ENCODE measurements around the gene CFAP65. TPM values are rescaled to one million over a fixed set of nuclear protein-coding genes. Genes with fewer than 3 reads are reported as not detected.

The CFAP65 gene
- polyA plus RNA-seq, 10 donors = not detected

DNA sequence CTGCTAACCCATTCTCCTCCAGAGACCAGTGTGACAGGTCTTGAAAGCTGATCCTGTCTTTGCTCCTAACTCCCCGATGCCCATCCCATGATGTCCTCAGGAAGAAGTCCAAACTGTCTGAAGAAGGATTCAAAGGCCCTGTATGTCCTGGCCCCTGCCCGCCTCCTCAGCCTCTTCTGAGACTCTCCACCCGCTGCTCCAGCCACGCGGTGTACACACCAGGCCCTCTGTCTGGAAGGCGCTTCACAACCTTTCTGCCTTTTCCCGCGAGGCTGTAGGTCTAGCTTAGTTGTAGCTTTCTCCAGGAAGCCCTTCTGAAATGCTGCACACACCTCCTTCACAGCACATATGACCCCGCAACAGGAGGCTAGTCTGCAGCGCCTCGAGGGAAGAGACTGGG is 24.6 kb downstream of the CFAP65 start:
- no peak for DNase-seq

DNA sequence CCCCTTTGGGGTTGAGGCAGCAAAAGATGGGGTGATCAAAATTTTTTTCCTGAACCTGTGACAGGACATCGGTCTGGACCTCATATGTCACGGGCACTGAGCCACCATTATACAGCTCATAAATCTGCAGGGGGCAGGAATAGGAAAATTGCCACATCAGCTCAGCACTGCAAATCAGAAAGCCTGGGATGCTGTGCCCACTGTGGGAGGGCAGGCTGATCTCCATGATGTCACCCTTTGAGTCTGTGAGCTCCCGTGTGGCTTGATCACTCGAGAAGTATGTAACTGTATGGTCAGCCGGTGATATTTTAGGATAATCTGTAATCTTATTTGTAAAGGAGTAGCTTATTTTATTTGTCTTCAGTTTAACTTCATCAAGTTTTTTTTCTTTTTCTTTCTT is 30.4 kb downstream of the CFAP65 start:
- DNase-seq = no peak

DNA sequence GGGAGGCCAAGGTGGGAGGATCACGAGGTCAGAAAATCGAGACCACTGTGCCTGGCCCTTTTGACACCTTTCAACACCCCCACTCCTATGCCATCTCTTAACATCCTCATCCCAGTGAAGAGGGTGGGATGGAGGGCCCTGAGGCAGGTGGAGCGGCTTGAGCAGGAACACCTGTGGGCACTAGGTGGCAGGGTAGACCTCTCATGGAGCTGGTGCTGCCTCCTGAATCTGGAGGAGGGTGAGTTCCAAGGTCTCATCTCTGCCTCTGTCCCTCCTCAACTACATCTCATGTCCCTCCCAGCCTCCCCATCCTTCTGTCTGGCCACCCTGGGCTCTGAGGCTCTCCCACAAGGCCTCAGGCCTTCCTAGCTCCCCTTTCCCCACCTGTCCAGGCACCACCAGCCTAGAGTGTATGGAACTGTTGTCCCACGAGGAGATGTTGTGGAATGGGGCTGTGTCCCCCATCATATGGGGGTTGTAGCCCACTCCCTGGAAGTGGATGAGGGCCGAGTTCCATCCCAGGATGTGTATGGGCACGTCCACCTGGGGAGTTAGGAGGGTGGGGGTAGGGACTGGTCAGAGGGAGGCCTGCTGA is 31.1 kb downstream of the CFAP65 start:
- no peak for DNase-seq

GRCh38 chr2:219009294-219009693 is 32.0 kb downstream of the CFAP65 start:
- no peak for DNase-seq

- no peak for DNase-seq
Observed at GRCh38 chr2:219003979-219004378, 37.3 kb downstream of the CFAP65 start.

DNA sequence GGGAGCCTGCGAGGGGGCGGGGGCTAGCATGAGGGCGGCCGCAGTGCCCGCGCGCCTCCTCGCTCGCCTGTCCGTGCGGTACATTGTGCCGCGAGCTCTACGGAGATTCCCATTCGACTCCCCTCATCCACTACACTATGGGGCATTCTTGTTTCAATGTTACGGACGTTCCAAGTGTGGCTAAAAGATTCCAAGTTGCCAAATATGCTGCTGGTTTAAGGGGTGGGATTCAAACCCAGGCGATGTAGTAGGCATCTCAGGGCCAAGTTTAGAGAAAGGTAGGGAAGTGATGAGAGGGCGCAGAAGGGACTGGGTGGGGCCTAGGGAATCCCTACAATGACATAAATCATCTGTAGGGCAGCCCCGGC is 38.1 kb downstream of the CFAP65 start:
- no peak for DNase-seq

DNA sequence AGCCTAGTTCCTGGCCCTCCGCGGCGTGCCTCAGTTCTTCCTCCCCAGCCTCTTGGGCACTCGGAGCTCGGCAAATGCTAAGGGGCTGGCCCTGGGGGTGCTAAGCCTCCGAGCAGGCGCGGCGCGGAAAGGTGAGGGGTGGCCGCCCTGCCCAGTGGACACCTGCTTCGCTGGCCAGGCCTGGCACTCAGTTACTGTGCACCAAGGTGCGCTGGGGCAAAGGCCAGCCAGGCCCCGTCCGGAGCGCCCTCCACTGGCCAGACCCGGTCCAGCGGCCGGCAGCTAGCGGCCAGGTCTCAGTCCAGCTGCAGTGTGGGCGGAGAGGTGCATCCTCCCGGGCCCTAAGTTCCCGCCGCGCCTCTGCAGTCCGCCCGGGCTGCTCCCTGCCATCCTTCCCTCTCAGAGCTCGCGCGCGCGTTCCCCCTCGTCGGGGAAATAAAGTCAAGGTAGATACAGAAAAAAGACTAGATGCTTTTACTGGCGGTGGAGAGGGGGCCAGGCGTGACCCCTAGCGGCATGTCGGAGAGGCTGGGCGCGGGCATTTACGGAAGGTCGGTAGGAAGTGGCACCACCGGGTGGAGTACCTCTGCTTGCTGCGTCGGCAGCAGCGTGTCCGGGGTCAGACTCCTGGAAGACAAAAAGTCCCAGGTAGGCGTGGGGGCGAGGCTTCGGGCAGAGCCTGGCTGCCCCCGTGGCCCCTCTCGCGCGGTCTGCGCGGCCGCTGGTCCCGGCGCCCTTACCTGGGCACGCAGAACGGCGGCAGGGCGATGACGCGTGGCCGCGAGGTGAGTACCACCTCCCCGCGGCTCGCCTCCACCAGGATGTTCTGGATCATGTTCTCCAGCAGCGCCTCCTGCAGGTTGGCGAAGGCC is 38.7 kb downstream of the CFAP65 start:
- no peak for DNase-seq

DNA sequence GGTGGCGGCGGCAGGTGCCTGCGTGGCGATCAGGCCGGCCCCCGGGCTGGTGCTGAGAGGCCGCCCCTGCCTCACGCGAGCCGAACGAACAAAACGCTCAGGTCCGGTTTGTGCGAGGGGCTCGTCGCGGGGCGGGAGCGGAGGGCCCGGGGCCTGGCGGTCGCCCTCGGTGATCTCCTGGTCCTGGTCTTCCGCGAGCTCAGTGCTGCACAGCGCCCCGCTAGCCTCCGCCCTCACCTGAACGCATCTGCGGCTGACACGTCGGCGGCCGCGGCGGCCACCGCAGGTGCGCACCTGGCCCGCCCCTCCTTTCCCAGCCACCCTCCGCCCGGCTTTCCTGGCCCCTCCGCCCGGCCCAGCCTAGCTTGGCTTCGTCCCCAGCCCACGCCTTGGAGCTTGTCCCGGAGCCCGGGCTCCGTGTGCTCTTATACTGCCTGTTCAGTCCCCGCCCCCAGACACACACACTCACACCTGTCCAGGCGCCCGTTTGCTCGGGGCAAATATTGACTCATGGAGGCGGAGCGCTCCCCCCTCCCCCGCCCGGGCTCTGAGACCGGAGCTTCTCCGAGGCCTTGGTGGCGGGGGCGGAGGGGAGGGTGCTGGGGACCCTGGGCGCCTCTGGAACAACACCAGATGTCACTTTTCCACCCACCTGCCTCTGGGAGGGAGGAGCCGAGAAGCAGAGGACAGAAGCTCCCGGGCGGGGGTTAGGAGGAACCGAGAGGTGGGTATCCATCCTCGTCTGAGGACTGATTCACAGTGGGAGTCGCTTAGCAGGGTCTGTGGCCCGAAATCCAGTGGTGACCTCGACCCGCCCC is 39.5 kb downstream of the CFAP65 start:
- no peak for DNase-seq

DNA sequence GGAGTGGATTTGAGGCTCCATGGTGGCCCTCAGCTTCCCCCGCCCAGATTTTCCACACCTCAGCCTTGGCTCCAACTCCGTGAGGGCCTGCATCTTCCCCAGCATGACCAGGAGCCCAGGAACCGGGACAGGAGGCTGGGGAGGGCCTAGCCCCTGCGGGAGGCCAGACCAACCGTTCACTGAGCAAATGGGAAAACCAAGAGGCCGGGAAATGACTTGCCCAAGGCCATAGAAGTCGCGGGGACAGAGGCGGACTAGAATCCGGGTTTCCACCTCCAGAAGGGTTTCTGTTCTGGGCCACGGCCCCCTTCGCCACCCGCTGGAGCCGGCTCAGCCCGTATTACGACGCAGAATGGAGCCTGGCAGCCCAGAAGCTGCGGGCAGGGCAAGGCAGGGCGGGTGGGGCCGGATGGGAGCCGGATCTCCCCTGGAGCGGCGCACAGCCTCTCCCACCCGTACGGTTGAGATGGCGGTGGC is 40.2 kb downstream of the CFAP65 start:
- no peak for DNase-seq

DNA sequence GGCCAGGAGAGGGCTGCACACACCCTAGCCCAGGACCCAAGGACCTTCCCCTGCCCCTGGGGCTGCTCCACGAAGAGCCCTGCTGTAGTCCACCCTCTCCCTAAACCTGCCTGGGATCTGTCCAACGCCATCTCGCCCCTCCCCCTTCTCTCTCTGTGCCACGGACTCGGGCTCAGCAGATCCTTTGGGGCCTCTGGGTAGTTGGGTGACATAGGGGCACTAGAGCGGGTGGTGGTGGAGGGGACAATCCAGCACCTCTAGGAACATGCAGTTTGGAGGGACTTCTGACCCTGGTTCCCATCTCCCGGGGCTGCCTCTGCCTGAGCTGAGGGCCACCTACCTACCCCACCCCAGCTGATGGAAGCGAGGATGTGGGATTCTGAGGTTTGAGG is 40.8 kb downstream of the CFAP65 start:
- DNase-seq = no peak

GRCh38 chr2:218999881-219000568 is 41.3 kb downstream of the CFAP65 start:
- DNase-seq = no peak

GRCh38 chr2:218999021-218999880 is 42.1 kb downstream of the CFAP65 start:
- DNase-seq = no peak

- DNase-seq = no peak
Observed at GRCh38 chr2:218998414-218999002, 42.8 kb downstream of the CFAP65 start.

GRCh38 chr2:218997731-218998130 is 43.6 kb downstream of the CFAP65 start:
- DNase-seq = no peak

- DNase-seq = peak in 1 of 3 donors; percentile 37
Observed at GRCh38 chr2:218996937-218997336, 44.4 kb downstream of the CFAP65 start.

DNA sequence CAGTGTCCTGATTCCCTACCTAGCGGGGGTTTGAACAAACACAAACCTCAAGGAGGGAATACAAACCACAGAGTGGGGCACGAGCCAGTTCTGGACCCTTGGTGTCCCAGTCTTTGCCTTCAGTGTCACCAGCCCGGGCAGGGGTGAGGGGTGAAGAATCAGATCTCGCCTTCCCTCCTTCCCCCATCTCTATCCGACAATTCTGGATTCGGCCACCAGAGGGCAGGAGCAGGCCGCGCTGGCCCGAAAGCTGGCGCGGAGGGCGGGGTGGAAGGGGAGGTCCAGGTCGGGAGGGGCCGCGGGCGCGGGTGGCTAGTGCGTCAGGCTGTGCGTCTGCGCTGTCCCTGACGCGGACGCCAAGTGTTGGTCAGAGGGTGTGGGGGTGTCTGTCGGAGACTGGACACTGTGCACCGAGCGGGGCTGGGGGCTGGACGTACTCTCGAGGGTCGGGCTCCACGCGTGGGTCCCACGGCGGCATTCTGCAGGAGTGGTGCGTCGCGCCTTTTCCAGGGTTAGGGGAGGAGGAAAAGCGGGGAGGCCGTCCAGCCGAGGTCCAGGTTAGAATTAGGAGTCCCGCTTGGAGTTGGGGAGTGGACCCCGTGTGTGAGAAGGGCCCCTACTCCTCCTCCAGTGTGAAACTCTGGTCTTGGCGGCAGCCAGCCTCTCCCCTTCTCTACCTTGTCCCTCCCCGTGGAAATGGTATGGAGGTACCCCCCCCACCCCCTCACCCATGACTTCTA is 45.2 kb downstream of the CFAP65 start:
- DNase-seq = peak; percentile 62 to 86 (median 81)

DNA sequence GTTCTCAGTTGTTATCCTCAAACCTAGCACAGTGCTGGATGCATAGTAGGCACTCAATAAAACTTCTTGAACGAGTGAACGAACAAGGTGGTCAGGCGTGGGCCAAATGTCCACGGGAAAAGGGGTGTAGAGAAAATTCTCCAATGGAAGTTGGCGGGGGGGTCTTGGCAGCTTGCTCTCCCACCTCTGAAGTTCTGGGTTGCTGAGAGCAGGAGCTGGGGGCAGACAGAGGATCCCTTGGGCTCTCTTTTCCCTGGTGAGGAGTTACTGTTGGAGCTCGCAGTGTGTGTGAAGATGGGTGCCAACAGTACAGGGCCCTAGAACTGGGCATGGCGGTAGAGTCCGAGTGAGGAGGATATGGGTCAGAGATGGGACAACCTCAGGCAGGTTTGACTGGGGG is 45.8 kb downstream of the CFAP65 start:
- no peak for DNase-seq

GRCh38 chr2:218993345-218994315 is 47.7 kb downstream of the CFAP65 start, which contains the start of gene CRYBA2:
CRYBA2 (minus strand) TSS chr2:218993422; CDS start chr2:218993176, 246 bp downstream.
- no peak for DNase-seq

Measured in muscle of back (tissue), 11 donors.